CD14-positive monocyte (primary cell): ENCODE data around the gene PER2. TPM values are rescaled to one million over a fixed set of nuclear protein-coding genes. Genes with fewer than 3 reads are reported as not detected.

Experiments used
- DNase-seq, 3 donors: peaks; one replicate each; pipeline ENCODE4 v3.0.0-alpha.2; 2011 to 2022
- H2AFZ ChIP-seq: 2 replicates; pipeline ENCODE4 v1.6.0; 2012; ENCODE audit warnings: mild to moderate bottlenecking, low read depth, low read length, inconsistent platforms; ENCODE audit not compliant: insufficient read depth, poor library complexity, severe bottlenecking
- H3K27ac ChIP-seq, 2 donors: 1 replicate in 1 of 2; 2 replicates in 1 of 2; pipeline ENCODE4 v1.5.1; 2012 to 2013; ENCODE audit warnings: low read length in 2 of 2, control low read depth in 1 of 2, inconsistent platforms in 1 of 2, low read depth in 1 of 2, mild to moderate bottlenecking in 1 of 2
- H3K27me3 ChIP-seq, 2 donors: one replicate each; pipeline versions ENCODE4 v1.6.0 to v1.6.1; 2011 to 2013; ENCODE audit warnings: low read length in 2 of 2; ENCODE audit not compliant: control insufficient read depth in 2 of 2, insufficient read depth in 2 of 2
- H3K36me3 ChIP-seq, 2 donors: replicated peaks in 1 of 2; 1 replicate in 1 of 2; 2 replicates in 1 of 2; pipeline versions ENCODE4 v1.5.1 to v1.6.1; 2012 to 2013; ENCODE audit warnings: low read length in 2 of 2, control low read depth in 1 of 2, inconsistent platforms in 1 of 2, mild to moderate bottlenecking in 1 of 2; ENCODE audit not compliant: insufficient read depth in 2 of 2, control insufficient read depth in 1 of 2
- H3K4me1 ChIP-seq, 2 donors: 1 replicate in 1 of 2; 2 replicates in 1 of 2; pipeline versions ENCODE4 v1.5.1 to v1.6.1; 2012 to 2013; ENCODE audit warnings: low read length in 2 of 2, control low read depth in 1 of 2, inconsistent platforms in 1 of 2, mild to moderate bottlenecking in 1 of 2, moderate library complexity in 1 of 2; ENCODE audit not compliant: insufficient read depth in 2 of 2, control insufficient read depth in 1 of 2
- H3K4me2 ChIP-seq: replicated peaks from 2 replicates; pipeline ENCODE3; 2012; ENCODE audit warnings: low read length, moderate library complexity, mild to moderate bottlenecking; ENCODE audit not compliant: poor library complexity, severe bottlenecking; ENCODE audit errors: extremely low read depth
- H3K4me3 ChIP-seq, 3 experiments: fragments of 200-600 bp in 1 of 3; sonication (generic) in 1 of 3; replicated peaks in 1 of 3; 1 replicate in 2 of 3; 2 replicates in 1 of 3; pipeline ENCODE4 v1.5.1; 2011 to 2013; ENCODE audit warnings: low read length in 3 of 3, mild to moderate bottlenecking in 3 of 3, control low read depth in 2 of 3, low read depth in 2 of 3, inconsistent platforms in 1 of 3, moderate library complexity in 1 of 3
- H3K79me2 ChIP-seq: 2 replicates; pipeline ENCODE4 v1.6.0; 2012; ENCODE audit warnings: mild to moderate bottlenecking, control low read depth, inconsistent platforms, low read length, moderate library complexity; ENCODE audit not compliant: insufficient read depth
- H3K9ac ChIP-seq: 2 replicates; pipeline ENCODE4 v1.6.0; 2017; ENCODE audit warnings: low read length, mild to moderate bottlenecking; ENCODE audit not compliant: insufficient read depth, poor library complexity, severe bottlenecking
- H3K9me3 ChIP-seq, 2 donors: replicated peaks in 1 of 2; 1 replicate in 1 of 2; 2 replicates in 1 of 2; pipeline versions ENCODE4 v1.5.1 to v1.6.1; 2012 to 2013; ENCODE audit warnings: low read length in 2 of 2, control low read depth in 1 of 2; ENCODE audit not compliant: control insufficient read depth in 1 of 2, insufficient read depth in 1 of 2
- H4K20me1 ChIP-seq: 2 replicates; pipeline ENCODE4 v1.6.0; 2012; ENCODE audit warnings: mild to moderate bottlenecking, low read length, control low read depth, moderate library complexity; ENCODE audit not compliant: insufficient read depth
- H3K27ac Mint-ChIP-seq, 7 donors: one replicate each; pipeline ENCODE4 v1.8.0; 2020; ENCODE audit warnings: mild to moderate bottlenecking in 7 of 7, mixed read lengths in 7 of 7, moderate library complexity in 6 of 7, inconsistent platforms in 2 of 7
- H3K27me3 Mint-ChIP-seq, 3 donors: one replicate each; pipeline ENCODE4 v1.8.0; 2021 to 2022; ENCODE audit warnings: low read depth in 3 of 3, mild to moderate bottlenecking in 3 of 3, mixed read lengths in 3 of 3, moderate library complexity in 3 of 3, inconsistent platforms in 1 of 3
- H3K36me3 Mint-ChIP-seq, 2 donors: one replicate each; pipeline ENCODE4 v1.8.0; 2020; ENCODE audit warnings: mixed read lengths in 2 of 2, inconsistent platforms in 1 of 2, mild to moderate bottlenecking in 1 of 2
- H3K4me1 Mint-ChIP-seq: one replicate; pipeline ENCODE4 v1.8.0; 2020; ENCODE audit warnings: mild to moderate bottlenecking, mixed read lengths
- H3K4me3 Mint-ChIP-seq, 2 donors: one replicate each; pipeline ENCODE4 v1.8.0; 2020; ENCODE audit warnings: mild to moderate bottlenecking in 2 of 2, mixed read lengths in 2 of 2, moderate library complexity in 1 of 2
- H3K9me3 Mint-ChIP-seq, 7 donors: one replicate each; pipeline ENCODE4 v1.8.0; 2020 to 2022; ENCODE audit warnings: mixed read lengths in 7 of 7, mild to moderate bottlenecking in 6 of 7, moderate library complexity in 6 of 7, inconsistent platforms in 2 of 7
- CTCF ChIP-seq: fragments of 200-600 bp; IDR thresholded peaks from one replicate; pipeline ENCODE4 v1.8.0; 2022; ENCODE audit warnings: antibody characterized with exemption, mild to moderate bottlenecking
- WGBS: methylation state at CpG from one replicate; pipeline ENCODE4 v1.1.5; 2013; ENCODE audit warnings: missing lambda C conversion rate; ENCODE audit not compliant: insufficient coverage; 5-methylcytosine and 5-hydroxymethylcytosine counted together
- intact Hi-C, 2 donors: fragments of 100-400 bp; cut with micrococcal nuclease; formaldehyde crosslinking; loops; one replicate each; pipeline versions ENCODE4 v1.15.0 to v1.15.1; 2023
- polyA plus RNA-seq, 3 donors: library from polyadenylated mRNA; depleted of rRNA in 1 of 3; unstranded in 2 of 3; stranded (reverse) in 1 of 3; fragments of 300-500 nt in 2 of 3; fragments of >200 nt in 1 of 3; fragmentation: Illumina TruSeq in 2 of 3; gene quantifications; 1 replicate in 2 of 3; 2 replicates in 1 of 3; pipeline ENCODE4 v1.2.3, GENCODE V29; 2012 to 2021

PER2 gene
- polyA plus RNA-seq, 3 donors, result 1.6 to 5.6 (median 3.1) TPM

- Histone ChIP-seq H3K4me3 (no peak overlapping the region), H3K4me1 (no peaks in the 10 kb centered on the region), H3K36me3 (no peaks in the 10 kb centered on the region), H3K4me2 (no peak overlapping the region), H3K27me3 (no peaks in the 10 kb centered on the region), H3K79me2 (no peaks in the 10 kb centered on the region), H3K27ac (no peak overlapping the region), H2AFZ (no peak overlapping the region), H3K9me3 (peaks cover 0 to 8% of the 10 kb centered on the region in 2 donors), H3K9ac (no peak overlapping the region), H4K20me1 (no peaks in the 10 kb centered on the region)
- intact Hi-C loops, result no loop called here
- H3K9me3 Mint-ChIP-seq, result peaks cover 0 to 4% (median 1%) of the 10 kb centered on the region in 7 donors
- H3K36me3 Mint-ChIP-seq, result peaks cover 7 to 27% of the 10 kb centered on the region in 2 donors
- 95% methylated on average over 11 of the region's 13 CpGs for WGBS
- no peak overlapping the region for H3K4me3 Mint-ChIP-seq
- no peaks in the 10 kb centered on the region for H3K4me1 Mint-ChIP-seq
- DNase-seq, result no peak
- TF ChIP-seq CTCF, result no peak
- H3K27me3 Mint-ChIP-seq, result peaks cover 4 to 29% (median 23%) of the 10 kb centered on the region in 3 donors
- H3K27ac Mint-ChIP-seq, result no peak overlapping the region
Measured at GRCh38 chr2:238225121-238225520, 63.3 kb downstream of the PER2 start.

DNA sequence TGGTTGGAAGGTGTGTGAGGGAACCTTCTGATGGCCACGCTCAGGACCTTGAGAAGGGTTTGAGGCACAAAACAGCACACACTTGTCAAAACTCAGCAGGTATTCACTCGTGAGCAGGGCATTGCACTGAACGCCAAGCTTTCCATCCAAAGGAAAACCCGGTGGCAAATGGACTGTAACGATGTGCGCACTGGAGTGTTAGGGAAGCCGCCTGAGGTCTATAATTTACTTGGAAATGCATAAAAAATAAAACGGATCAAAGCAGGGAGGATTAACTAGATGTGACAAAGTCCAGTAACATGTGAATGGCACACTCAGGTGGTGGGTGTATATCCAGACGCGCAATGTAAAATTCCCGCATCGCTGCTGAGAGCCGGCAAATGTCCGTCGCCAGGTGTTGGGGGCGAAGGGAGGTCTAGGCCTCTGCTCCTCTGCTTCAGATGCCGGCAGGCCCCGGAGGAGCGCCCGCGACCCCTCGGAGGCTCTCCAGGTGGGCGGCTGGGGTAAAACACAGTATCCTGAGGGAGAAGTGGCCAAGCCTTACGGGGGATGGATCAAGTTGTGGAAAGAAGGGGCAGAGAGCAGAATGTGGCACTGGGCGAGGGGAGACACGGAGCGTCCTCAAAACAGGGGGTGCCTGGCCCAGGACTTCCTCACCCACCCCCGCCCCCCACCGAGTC lies 63.9 kb downstream of the PER2 start:
- Histone ChIP-seq H3K9me3 (peaks cover 0 to 8% of the 10 kb centered on the region in 2 donors), H3K27me3 (no peaks in the 10 kb centered on the region), H3K4me2 (no peak overlapping the region), H3K4me3 (no peak overlapping the region), H4K20me1 (no peaks in the 10 kb centered on the region), H3K4me1 (no peaks in the 10 kb centered on the region), H3K36me3 (no peaks in the 10 kb centered on the region), H3K9ac (no peak overlapping the region), H2AFZ (no peak overlapping the region), H3K27ac (no peak overlapping the region), H3K79me2 (no peaks in the 10 kb centered on the region)
- H3K4me3 Mint-ChIP-seq, result no peak overlapping the region
- peak overlapping the region in 1 of 7 donors; percentile 30 for H3K27ac Mint-ChIP-seq
- WGBS, result 98% methylated on average over 21 of the region's 29 CpGs
- peaks cover 4 to 22% (median 18%) of the 10 kb centered on the region in 3 donors for H3K27me3 Mint-ChIP-seq
- intact Hi-C loops, result no loop called here
- no peak for TF ChIP-seq CTCF
- peaks cover 0 to 4% (median 1%) of the 10 kb centered on the region in 7 donors for H3K9me3 Mint-ChIP-seq
- DNase-seq, result no peak
- H3K36me3 Mint-ChIP-seq, result peaks cover 7 to 27% of the 10 kb centered on the region in 2 donors
- H3K4me1 Mint-ChIP-seq, result no peaks in the 10 kb centered on the region
